ENCODE results near the gene EFCAB11. TPM values are rescaled to one million over a fixed set of nuclear protein-coding genes. Genes with fewer than 3 reads are reported as not detected.

EFCAB11 gene
- total and polyA plus RNA-seq, 9 of the 15 experiments (the other 6 are each of a cell fraction or from before 2014, with no cell fraction given) = 13.4 to 37.9 (median 17.4) TPM

DNA sequence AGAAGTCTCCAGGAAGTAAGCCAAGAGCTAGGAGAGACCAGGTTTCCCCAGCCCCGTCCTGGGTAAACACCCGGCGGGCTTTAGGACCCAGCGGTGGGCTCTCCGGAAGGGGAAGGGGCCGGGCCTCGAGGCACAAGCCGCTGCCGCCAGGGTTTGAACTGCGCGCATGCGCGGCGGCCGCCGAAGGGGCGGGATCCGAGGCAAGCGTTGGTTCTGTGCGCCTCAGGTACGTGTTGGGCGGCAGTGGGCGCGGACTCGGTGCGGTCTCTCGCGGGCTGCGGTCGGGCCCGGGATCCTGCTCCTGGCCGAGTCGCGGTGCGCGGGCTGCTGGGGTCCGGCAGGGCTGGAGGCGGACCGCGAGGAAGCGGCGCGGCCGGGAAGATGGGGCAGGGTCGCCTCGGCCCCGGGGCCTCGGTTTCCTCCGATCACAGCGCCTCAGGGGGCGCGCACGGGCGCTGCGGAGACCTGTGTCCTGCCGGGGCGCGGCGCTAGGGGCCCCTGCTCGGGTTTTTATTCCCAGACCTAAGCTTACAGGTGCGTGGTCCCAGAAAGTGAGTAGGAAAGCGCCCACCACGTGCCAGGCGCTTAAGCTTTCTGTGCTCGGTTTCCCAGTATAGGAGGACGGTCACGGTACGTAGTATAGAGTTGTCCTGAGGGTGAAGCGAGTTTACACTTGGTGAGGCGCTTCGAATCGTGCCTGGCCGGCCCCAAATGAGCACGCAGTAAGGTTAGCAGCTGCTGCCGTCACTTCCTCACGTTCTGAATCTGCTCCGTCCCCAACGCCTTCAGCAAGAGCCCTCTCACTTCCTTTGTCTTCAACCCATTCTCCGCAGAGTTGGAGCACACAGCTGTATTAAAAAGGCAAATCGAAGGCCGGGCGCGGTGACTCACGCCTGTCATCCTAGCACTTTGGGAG is 1.5 kb upstream of the EFCAB11 start, which contains the start of gene TDP1 (continued):
- TF ChIP-seq, protein P1, sequence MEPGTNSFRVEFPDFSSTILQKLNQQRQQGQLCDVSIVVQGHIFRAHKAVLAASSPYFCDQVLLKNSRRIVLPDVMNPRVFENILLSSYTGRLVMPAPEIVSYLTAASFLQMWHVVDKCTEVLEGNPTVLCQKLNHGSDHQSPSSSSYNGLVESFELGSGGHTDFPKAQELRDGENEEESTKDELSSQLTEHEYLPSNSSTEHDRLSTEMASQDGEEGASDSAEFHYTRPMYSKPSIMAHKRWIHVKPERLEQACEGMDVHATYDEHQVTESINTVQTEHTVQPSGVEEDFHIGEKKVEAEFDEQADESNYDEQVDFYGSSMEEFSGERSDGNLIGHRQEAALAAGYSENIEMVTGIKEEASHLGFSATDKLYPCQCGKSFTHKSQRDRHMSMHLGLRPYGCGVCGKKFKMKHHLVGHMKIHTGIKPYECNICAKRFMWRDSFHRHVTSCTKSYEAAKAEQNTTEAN (CRISPR knock-in tag; IDR thresholded peaks at IDR 0.05) = no peak
- TF ChIP-seq ZNF3 (CRISPR knock-in tag; IDR thresholded peaks at IDR 0.05) = no peak
- no peak for TF ChIP-seq NCOA4 (IDR thresholded peaks at IDR 0.05; ENCODE audit: partially characterized antibody)
- TF ChIP-seq, protein P2, sequence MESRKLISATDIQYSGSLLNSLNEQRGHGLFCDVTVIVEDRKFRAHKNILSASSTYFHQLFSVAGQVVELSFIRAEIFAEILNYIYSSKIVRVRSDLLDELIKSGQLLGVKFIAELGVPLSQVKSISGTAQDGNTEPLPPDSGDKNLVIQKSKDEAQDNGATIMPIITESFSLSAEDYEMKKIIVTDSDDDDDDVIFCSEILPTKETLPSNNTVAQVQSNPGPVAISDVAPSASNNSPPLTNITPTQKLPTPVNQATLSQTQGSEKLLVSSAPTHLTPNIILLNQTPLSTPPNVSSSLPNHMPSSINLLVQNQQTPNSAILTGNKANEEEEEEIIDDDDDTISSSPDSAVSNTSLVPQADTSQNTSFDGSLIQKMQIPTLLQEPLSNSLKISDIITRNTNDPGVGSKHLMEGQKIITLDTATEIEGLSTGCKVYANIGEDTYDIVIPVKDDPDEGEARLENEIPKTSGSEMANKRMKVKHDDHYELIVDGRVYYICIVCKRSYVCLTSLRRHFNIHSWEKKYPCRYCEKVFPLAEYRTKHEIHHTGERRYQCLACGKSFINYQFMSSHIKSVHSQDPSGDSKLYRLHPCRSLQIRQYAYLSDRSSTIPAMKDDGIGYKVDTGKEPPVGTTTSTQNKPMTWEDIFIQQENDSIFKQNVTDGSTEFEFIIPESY (CRISPR knock-in tag; IDR thresholded peaks at IDR 0.05) = 0 out of 2 replicates have a peak, but pooled peaks have one; percentile 31
- TF ChIP-seq, protein P3, sequence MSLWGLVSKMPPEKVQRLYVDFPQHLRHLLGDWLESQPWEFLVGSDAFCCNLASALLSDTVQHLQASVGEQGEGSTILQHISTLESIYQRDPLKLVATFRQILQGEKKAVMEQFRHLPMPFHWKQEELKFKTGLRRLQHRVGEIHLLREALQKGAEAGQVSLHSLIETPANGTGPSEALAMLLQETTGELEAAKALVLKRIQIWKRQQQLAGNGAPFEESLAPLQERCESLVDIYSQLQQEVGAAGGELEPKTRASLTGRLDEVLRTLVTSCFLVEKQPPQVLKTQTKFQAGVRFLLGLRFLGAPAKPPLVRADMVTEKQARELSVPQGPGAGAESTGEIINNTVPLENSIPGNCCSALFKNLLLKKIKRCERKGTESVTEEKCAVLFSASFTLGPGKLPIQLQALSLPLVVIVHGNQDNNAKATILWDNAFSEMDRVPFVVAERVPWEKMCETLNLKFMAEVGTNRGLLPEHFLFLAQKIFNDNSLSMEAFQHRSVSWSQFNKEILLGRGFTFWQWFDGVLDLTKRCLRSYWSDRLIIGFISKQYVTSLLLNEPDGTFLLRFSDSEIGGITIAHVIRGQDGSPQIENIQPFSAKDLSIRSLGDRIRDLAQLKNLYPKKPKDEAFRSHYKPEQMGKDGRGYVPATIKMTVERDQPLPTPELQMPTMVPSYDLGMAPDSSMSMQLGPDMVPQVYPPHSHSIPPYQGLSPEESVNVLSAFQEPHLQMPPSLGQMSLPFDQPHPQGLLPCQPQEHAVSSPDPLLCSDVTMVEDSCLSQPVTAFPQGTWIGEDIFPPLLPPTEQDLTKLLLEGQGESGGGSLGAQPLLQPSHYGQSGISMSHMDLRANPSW (CRISPR knock-in tag; IDR thresholded peaks at IDR 0.05) = no peak
- TF ChIP-seq FOXK1 (CRISPR knock-in tag; IDR thresholded peaks at IDR 0.05; ENCODE audit: borderline replicate concordance) = no peak
- TF ChIP-seq E2F3 (CRISPR knock-in tag; IDR thresholded peaks at IDR 0.05) = no peak
- TF ChIP-seq, protein P4, sequence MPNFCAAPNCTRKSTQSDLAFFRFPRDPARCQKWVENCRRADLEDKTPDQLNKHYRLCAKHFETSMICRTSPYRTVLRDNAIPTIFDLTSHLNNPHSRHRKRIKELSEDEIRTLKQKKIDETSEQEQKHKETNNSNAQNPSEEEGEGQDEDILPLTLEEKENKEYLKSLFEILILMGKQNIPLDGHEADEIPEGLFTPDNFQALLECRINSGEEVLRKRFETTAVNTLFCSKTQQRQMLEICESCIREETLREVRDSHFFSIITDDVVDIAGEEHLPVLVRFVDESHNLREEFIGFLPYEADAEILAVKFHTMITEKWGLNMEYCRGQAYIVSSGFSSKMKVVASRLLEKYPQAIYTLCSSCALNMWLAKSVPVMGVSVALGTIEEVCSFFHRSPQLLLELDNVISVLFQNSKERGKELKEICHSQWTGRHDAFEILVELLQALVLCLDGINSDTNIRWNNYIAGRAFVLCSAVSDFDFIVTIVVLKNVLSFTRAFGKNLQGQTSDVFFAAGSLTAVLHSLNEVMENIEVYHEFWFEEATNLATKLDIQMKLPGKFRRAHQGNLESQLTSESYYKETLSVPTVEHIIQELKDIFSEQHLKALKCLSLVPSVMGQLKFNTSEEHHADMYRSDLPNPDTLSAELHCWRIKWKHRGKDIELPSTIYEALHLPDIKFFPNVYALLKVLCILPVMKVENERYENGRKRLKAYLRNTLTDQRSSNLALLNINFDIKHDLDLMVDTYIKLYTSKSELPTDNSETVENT (CRISPR knock-in tag; IDR thresholded peaks at IDR 0.05) = peak; percentile 57; the same call in 1 of the 2 replicates
- peak; percentile 95 to 96 for TF ChIP-seq NRF1 (conservative IDR thresholded peaks at IDR 0.05 in 1 of 2, IDR thresholded peaks at IDR 0.05 in 1 of 2)
- no peak for TF ChIP-seq BACH1 (tag; IDR thresholded peaks at IDR 0.05)
- TF ChIP-seq EHMT2 (IDR thresholded peaks at IDR 0.05) = no peak
- TF ChIP-seq, protein P5, sequence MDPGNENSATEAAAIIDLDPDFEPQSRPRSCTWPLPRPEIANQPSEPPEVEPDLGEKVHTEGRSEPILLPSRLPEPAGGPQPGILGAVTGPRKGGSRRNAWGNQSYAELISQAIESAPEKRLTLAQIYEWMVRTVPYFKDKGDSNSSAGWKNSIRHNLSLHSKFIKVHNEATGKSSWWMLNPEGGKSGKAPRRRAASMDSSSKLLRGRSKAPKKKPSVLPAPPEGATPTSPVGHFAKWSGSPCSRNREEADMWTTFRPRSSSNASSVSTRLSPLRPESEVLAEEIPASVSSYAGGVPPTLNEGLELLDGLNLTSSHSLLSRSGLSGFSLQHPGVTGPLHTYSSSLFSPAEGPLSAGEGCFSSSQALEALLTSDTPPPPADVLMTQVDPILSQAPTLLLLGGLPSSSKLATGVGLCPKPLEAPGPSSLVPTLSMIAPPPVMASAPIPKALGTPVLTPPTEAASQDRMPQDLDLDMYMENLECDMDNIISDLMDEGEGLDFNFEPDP (CRISPR knock-in tag; IDR thresholded peaks at IDR 0.05) = no peak
- peak; percentile 70 for TF ChIP-seq FOSL1 (tag; conservative IDR thresholded peaks at IDR 0.05)
- TF ChIP-seq PHB (CRISPR knock-in tag; IDR thresholded peaks at IDR 0.05) = no peak
- TF ChIP-seq MECOM (CRISPR knock-in tag; IDR thresholded peaks at IDR 0.05) = no peak
- no peak for TF ChIP-seq TRIM24 (IDR thresholded peaks at IDR 0.05)
